ENCODE results near the gene MYH7B.

DNA sequence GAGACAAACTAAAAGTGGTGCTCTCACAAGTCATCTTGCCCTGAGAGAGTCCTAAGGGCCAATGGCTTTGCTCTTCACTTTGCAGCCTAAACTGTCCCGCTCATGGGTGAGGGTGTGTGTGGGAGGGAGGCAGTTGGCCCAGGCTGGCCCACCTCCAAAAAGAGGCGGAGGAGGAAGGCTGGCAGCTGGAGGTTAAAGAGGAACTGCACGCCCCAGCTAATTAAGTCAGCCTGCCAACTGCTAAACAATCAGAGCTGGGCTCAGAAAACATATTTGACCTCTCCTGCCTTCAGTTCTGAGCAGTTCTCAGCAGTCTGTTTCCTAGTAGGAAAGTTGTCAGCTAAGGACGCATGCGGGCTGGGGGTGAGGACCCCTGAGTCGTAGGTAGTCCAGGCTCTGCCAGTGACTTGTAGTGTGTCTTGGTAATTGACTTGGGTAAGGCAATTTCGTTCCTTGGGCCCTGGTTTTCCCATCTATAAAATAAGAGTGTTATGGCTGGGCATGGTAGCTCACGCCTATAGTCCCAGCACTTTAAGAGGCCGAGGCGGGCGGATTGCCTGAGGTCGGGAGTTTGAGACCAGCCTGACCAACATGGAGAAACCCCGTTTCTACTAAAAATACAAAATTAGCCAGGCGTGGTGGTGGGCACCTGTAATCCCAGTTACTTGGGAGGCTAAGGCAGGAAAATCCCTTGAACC, 17.1 kb upstream of the MYH7B start:
- no peak for TF ChIP-seq CTCF (IDR thresholded peaks at IDR 0.05)
- TF ChIP-seq POLR2A (IDR thresholded peaks at IDR 0.05): no peak
